OCI-LY1 (cell line): ENCODE measurements around the gene GBX1.

Experiments used
- EZH2 ChIP-seq: fragments of 200-600 bp; sonication (generic), shearing (Covaris generic); IDR thresholded peaks from 2 replicates; pipeline ENCODE4 v1.8.0; 2017; ENCODE audit warnings: borderline replicate concordance, mixed run types, mild to moderate bottlenecking, antibody characterized with exemption, low read length, moderate library complexity, mixed read lengths
- TF ChIP-seq, protein P1 (sequence below): fragments of 200-600 bp; sonication (generic), shearing (Covaris generic); IDR thresholded peaks from 2 replicates; pipeline ENCODE4 v1.5.1; 2017; ENCODE audit warnings: mild to moderate bottlenecking, antibody characterized with exemption, low read length, moderate library complexity, mixed read lengths

DNA sequence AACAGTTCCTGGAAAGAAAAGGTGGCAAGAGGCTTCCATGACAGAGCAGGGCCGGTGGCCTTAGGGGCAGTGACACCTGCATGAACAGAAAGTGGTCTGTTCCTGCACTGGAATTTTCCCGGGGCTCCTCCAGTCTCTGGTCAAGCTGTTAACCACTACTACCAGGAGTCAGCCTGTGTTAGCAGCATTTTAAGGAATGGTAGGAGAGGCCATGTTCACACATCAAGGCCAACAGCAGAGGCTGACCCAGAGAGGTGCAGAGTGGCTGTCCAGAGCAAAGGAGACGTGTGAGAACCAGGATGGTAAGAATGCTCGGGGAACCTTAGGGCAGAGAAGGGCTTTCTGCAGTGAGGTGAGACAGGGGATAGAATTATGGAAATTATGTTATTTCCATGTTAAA, 34.3 kb upstream of the GBX1 start:
- TF ChIP-seq, protein P1, sequence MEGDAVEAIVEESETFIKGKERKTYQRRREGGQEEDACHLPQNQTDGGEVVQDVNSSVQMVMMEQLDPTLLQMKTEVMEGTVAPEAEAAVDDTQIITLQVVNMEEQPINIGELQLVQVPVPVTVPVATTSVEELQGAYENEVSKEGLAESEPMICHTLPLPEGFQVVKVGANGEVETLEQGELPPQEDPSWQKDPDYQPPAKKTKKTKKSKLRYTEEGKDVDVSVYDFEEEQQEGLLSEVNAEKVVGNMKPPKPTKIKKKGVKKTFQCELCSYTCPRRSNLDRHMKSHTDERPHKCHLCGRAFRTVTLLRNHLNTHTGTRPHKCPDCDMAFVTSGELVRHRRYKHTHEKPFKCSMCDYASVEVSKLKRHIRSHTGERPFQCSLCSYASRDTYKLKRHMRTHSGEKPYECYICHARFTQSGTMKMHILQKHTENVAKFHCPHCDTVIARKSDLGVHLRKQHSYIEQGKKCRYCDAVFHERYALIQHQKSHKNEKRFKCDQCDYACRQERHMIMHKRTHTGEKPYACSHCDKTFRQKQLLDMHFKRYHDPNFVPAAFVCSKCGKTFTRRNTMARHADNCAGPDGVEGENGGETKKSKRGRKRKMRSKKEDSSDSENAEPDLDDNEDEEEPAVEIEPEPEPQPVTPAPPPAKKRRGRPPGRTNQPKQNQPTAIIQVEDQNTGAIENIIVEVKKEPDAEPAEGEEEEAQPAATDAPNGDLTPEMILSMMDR = no peak
- no peak for TF ChIP-seq EZH2
